Mesodermal cell (in vitro differentiated cells): ENCODE measurements around the gene ABITRAM.
"Not testable (repeated sequence)": the region's sequence is repeated elsewhere in the genome, so short reads cannot be mapped to it uniquely, and the experiment has no call there.

Experiments
- H3K27ac ChIP-seq: 2 replicates; pipeline ENCODE4 v1.7.0; 2013; ENCODE audit warnings: mild to moderate bottlenecking, low read depth, low read length, moderate library complexity; ENCODE audit not compliant: severe bottlenecking
- H3K36me3 ChIP-seq: 2 replicates; pipeline ENCODE4 v1.7.1; 2013; ENCODE audit warnings: mild to moderate bottlenecking, low read length, moderate library complexity; ENCODE audit not compliant: control insufficient read depth, insufficient read depth
- H3K4me1 ChIP-seq: one replicate; pipeline ENCODE4 v1.7.1; 2013; ENCODE audit warnings: mild to moderate bottlenecking, low read length; ENCODE audit not compliant: insufficient read depth, control insufficient read depth, poor library complexity, severe bottlenecking
- H3K4me3 ChIP-seq: 2 replicates; pipeline ENCODE4 v1.7.0; 2013; ENCODE audit warnings: low read length, control low read depth, mild to moderate bottlenecking; ENCODE audit not compliant: insufficient read depth, poor library complexity, severe bottlenecking; ENCODE audit errors: extremely low read depth
- H3K9me3 ChIP-seq: 2 replicates; pipeline ENCODE4 v1.7.1; 2013; ENCODE audit warnings: mild to moderate bottlenecking, low read length, moderate library complexity; ENCODE audit not compliant: control insufficient read depth
- WGBS, 2 experiments: methylation state at CpG; one replicate each; pipeline ENCODE4 v1.1.5; 2013; ENCODE audit warnings: missing lambda C conversion rate in 2 of 2; ENCODE audit not compliant: insufficient coverage in 2 of 2; 5-methylcytosine and 5-hydroxymethylcytosine counted together

The ABITRAM gene

DNA sequence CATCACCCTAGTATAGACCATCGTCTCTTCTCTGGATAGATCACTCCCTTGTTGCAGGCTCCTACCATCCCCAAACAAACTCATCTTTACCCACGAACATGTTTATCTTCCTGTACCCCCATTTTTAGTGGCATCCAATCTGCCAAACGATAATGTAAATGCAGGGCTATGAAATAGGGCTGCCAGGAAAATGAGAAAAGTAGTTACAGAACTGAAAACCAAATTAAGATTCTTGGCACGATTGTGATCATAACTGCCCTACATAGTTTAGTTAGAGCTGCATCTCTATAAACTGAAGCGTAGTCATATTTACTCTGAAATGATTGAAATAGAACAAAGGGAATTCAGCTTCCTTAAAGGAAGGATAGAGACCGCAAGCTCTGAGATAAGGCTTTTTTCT is 26.1 kb downstream of the ABITRAM start:
- 0 to 69% methylated on average over 1 to 5 of the region's 6 CpGs for WGBS, 2 experiments
- no peaks in the 10 kb centered on the region for H3K4me1 ChIP-seq
- no peaks in the 10 kb centered on the region for H3K9me3 ChIP-seq
- peaks cover 27% of the 10 kb centered on the region for H3K36me3 ChIP-seq
- no peak overlapping the region for H3K4me3 ChIP-seq
- no peak overlapping the region for H3K27ac ChIP-seq

DNA sequence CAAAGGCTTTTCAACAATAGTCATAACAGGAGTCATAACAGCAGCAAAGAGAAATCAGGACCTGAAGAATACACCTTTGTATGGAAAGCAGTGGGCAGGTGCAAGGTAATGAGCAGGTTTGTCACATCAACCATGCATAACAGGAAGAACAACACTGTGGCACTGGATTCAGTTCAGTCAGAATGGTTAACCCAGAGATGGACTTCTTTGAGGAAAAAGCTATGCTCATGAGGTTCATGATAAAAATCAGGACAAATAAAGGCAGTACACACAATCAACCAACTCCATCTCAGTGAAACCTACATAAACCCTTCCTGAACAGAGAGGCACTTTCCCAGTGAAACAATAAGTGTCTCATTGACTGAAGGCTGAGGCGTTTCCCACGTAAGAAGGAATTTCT is 27.0 kb downstream of the ABITRAM start:
- H3K4me3 ChIP-seq: no peak overlapping the region
- no peaks in the 10 kb centered on the region for H3K9me3 ChIP-seq
- H3K4me1 ChIP-seq: no peaks in the 10 kb centered on the region
- H3K36me3 ChIP-seq: peaks cover 34% of the 10 kb centered on the region
- H3K27ac ChIP-seq: no peak overlapping the region
- WGBS, 2 experiments: no CpG with 5 or more reads among the region's 2 CpGs

DNA sequence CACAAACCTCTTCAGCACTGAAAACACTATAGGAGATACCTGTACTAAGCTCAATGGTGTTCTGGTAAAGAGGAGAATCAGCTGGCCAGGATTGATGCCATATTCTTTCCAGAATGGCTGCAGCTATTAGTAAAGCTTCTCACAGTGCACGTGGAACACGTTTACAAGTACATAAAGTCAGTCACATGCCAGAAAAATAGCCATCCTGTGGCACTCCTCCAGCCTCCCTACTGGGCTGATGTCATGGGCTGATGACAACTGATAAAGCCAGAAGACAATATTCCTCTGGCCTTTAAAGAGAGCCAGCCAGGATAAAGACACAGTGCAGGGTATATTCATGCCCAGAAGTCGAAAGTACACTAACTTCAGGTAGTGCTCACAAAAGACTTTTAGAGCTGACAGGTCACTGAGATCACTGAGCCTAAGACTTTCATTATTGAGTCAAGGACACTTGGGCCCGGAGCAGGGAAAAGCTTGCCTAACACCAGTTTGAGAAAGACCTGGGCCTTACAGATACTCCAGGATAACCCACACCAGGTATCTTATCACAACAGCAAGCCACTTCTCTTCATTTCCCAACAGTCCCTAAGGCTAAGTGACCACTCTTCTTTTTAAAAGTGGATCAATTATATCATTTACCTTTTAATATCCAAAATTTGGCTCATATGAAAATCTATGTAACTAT is 29.4 kb downstream of the ABITRAM start:
- peaks cover 48% of the 10 kb centered on the region for H3K36me3 ChIP-seq

DNA sequence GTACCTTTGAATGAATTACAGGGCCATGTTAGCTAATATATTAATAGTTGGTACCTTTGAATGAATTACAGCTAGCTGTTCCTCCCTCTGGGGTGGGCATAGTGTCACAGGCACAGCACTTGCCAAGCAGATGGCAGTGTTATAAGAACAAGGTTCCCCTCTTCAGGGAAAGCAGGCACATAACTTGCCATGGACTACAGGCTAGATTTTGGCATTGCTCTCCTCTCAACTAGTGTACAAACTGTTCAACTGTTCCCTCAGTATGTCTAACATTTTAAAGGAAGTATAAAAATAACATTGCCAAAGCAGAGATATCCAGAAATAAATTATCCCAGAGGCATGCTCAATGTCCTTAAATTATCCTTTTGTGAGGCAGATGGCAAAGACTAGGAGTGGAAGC is 33.7 kb downstream of the ABITRAM start:
- Histone ChIP-seq H3K27ac (no peak overlapping the region), H3K36me3 (peaks cover 59% of the 10 kb centered on the region), H3K4me3 (no peak overlapping the region), H3K4me1 (no peaks in the 10 kb centered on the region), H3K9me3 (no peaks in the 10 kb centered on the region)

More for the DNA sequence above, 29.4 kb downstream of the ABITRAM start:
- Histone ChIP-seq H3K4me3 (no peak overlapping the region), H3K9me3 (no peaks in the 10 kb centered on the region), H3K27ac (no peak overlapping the region), H3K4me1 (no peaks in the 10 kb centered on the region)
- WGBS, 2 experiments: 88 to 92% methylated on average over 4 of the region's 4 CpGs

DNA sequence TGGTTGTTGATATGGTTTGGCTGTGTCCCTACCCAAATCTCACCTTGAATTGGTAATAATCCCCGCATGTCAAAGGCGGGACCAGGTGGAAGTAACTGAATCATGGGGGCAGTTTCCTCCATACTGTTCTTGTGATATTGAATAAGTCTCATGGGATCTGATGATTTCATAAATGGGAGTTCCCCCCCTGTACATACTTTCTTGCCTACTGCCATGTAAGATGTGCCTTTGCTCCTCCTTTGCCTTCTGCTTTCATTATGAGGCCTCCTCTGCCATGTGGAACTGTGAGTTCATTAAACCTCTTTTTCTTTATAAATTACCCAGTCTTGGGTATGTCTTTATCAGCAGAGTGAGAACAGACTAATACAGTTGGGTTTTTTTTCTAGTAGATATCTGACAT is 37.2 kb downstream of the ABITRAM start:
- no CpG with 5 or more reads among the region's 2 CpGs for WGBS, 2 experiments
- H3K9me3 ChIP-seq, H3K4me1 ChIP-seq, H3K4me3 ChIP-seq, H3K27ac ChIP-seq: not testable (repeated sequence)
- H3K36me3 ChIP-seq: peaks cover 49% of the 10 kb centered on the region

DNA sequence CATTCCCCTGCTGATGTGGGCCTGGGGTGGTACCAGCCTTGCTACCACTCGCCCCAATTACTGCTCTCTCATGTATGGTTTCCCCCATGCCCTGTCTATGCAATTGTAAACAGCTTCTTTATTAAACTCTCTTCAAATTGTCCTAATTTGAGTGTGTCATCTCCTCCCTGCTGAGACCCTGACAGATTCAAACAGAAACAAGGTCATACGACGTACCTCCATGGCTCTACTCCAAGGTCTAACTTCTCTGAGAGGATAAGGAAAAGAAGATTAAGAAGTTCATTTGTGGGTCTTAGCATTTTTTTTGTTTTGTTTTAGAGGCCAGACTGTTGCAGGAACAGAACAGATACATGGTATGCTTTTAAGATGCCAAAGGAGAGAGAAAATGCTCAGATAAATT is 38.0 kb downstream of the ABITRAM start:
- Histone ChIP-seq H3K9me3 (no peaks in the 10 kb centered on the region), H3K36me3 (peaks cover 48% of the 10 kb centered on the region), H3K4me1 (no peaks in the 10 kb centered on the region), H3K27ac (no peak overlapping the region), H3K4me3 (no peak overlapping the region)
- WGBS, 2 experiments: 91 to 100% methylated on average over 2 to 3 of the region's 3 CpGs

DNA sequence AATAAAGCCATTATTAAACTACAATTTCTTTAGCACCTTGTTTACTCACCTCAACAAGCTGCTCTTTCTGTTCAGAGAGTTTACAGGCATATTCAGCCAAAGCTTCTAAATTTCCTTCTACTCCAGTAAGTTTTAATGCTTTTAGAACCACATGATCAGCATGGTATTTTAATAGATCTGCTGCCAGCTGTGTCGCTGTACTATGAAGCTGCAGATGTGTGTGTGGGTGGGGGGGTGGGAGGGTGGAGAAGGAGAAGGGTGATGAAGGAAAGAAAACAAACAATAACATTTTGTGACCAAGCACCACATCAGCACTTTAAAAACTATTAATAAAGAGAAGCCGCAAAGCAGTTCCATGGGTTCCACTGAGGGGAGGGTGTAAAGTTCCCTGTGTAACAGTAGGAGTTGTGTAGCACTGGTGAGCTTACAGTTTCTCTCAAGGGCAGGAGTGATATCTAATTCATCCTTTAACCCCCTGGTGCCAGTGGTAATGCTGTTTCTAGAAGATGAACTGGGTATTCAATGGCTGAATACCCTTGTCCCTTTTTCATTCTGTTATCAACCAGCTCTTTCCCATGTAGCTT is 38.5 kb downstream of the ABITRAM start:
- no CpG with 5 or more reads among the region's 2 CpGs for WGBS, 2 experiments
- Histone ChIP-seq H3K4me1 (no peaks in the 10 kb centered on the region), H3K27ac (no peak overlapping the region), H3K36me3 (peaks cover 49% of the 10 kb centered on the region), H3K4me3 (no peak overlapping the region), H3K9me3 (no peaks in the 10 kb centered on the region)

DNA sequence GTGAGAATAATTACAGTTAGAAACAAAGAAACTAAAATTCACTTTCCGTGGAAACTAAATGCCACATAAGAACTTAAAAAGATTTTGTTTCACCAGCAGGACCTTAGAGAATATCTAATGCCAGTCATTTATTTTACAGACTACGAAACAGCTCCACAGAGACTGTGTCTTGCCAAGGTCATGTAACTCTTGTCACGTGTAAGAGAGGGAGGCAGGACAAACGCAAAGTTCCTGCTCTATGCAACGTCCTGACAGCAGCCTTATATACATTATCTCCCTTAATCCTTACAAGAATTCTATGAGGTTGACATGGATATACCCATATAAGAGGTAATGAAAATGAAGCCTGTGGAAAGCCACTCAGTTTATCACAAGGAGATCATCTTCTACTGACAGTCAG is 39.7 kb downstream of the ABITRAM start:
- Histone ChIP-seq H3K4me3 (no peak overlapping the region), H3K27ac (no peak overlapping the region), H3K9me3 (no peaks in the 10 kb centered on the region), H3K36me3 (peaks cover 52% of the 10 kb centered on the region), H3K4me1 (no peaks in the 10 kb centered on the region)
- 83 to 90% methylated on average over 1 to 2 of the region's 5 CpGs for WGBS, 2 experiments

DNA sequence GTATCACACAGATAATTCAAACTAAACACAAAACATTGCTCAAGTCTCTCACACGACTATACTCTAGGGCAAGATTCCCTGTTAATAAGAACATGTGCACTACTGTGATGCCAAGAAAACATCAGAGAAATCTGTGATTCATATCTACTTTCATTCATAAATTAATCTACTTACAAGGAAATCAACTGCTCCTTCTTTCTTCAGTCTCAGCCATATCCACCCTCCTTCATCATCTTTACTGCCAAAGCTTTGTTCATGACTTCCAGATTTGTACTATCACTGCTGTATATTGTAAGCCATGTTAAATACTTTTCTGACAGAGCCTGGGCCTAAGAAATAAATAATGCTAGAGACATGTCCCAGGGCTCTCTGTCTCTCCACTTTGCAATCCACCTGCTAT is 44.0 kb downstream of the ABITRAM start:
- H3K36me3 ChIP-seq: peaks cover 48% of the 10 kb centered on the region
- 88 to 100% methylated on average over 1 of the region's 1 CpG for WGBS, 2 experiments

DNA sequence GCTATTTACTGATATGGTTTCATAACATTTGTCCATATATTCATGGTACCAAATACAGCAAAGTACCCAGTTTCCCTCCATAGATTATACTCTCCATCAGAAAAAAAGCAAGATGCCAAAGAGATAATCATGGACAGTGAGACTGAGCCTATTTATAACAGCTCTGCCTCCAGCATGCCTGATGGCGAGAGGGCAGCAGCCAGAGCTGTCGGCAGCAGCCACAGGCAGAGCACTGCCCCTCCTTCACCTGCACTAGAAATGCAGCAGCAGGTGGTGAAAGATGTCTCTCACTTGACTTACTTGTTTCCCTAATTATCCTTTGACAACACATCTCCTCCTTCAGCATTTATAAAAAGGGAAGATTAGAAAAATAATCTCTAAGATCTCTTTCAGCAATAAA is 46.7 kb downstream of the ABITRAM start:
- Histone ChIP-seq H3K4me1 (no peaks in the 10 kb centered on the region), H3K36me3 (peaks cover 45% of the 10 kb centered on the region), H3K27ac (no peak overlapping the region), H3K4me3 (no peak overlapping the region), H3K9me3 (no peaks in the 10 kb centered on the region)
- WGBS, 2 experiments: 88 to 100% methylated on average over 2 of the region's 2 CpGs

More for the DNA sequence above, 44.0 kb downstream of the ABITRAM start:
- H3K4me3 ChIP-seq: no peak overlapping the region
- H3K27ac ChIP-seq: no peak overlapping the region
- no peaks in the 10 kb centered on the region for H3K9me3 ChIP-seq
- H3K4me1 ChIP-seq: no peaks in the 10 kb centered on the region

DNA sequence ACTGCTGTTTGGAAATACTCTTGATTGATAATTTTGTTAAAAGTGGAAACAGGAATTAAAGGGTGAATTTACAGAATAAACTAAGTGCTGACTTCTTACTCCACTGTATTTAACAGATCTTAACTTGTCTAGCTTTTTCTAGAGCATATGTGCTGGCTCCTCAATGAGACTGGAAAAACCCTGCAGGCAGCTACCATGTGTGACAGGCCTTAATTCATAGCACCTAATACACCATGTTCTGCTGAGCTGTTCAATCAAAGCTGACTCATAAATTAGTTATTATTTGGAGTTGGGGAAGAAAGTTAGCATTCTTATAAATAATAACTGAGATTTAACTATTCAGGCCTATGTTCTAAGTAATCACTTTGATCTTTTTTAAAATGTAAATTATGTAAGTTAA is 49.7 kb downstream of the ABITRAM start:
- no peak overlapping the region for H3K27ac ChIP-seq
- H3K36me3 ChIP-seq: peaks cover 35% of the 10 kb centered on the region
- no peaks in the 10 kb centered on the region for H3K9me3 ChIP-seq
- H3K4me1 ChIP-seq: no peaks in the 10 kb centered on the region
- no peak overlapping the region for H3K4me3 ChIP-seq
